ENCODE data around the gene TOR3A.

The TOR3A gene

DNA sequence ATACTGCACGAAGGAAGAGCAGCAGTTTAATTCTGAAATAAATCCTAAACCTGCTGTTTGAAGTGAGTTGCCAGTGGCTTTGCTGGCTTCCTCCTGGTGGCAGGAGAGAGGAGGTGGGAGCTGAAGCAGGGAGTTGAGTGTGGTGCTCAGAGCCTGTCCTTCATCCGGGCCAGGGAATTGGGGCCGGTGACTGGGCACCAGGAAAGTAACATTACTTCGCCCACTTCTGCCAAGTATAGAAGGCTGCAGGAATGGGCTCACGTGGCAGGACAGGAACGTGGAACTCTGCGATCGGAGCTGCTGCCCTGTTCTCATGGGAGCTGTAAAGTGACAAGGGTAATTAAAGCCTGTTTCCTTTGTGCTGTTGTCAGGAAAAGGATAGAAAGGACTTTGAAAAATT, 8.7 kb downstream of the TOR3A start:
- TF ChIP-seq GATA3 (IDR thresholded peaks at IDR 0.05; ENCODE audit: low read depth, low read length) (no peak), GATA2 (IDR thresholded peaks at IDR 0.05; ENCODE audit: low read depth, low read length) (no peak)

DNA sequence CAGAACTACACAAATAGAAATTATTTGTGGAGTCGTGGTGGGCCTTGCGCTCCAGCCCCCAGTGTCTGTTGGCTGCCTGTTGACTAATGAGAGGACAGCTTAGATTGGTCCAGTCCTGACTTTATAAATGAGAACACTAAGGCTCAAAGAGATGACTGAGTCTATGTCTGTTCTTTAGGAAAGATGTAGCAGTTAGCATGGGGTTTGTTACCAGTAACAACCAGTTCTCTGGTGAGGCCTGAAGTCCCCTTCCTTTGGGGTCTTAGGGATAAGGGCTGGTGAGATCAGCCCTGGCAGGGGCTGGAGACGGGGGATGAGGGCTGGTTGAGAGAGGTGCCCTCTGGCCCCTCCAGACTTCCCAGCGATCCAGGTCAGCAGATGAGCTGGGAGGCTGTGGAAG, 9.1 kb downstream of the TOR3A start:
- TF ChIP-seq GATA2 (IDR thresholded peaks at IDR 0.05; ENCODE audit: low read depth, low read length) (no peak), GATA3 (IDR thresholded peaks at IDR 0.05; ENCODE audit: low read depth, low read length) (no peak)

GRCh38 chr1:179091691-179092165, 9.9 kb downstream of the TOR3A start:
- no peak for TF ChIP-seq GATA3 (IDR thresholded peaks at IDR 0.05; ENCODE audit: low read depth, low read length)
- TF ChIP-seq GATA2 (IDR thresholded peaks at IDR 0.05; ENCODE audit: low read depth, low read length): no peak

DNA sequence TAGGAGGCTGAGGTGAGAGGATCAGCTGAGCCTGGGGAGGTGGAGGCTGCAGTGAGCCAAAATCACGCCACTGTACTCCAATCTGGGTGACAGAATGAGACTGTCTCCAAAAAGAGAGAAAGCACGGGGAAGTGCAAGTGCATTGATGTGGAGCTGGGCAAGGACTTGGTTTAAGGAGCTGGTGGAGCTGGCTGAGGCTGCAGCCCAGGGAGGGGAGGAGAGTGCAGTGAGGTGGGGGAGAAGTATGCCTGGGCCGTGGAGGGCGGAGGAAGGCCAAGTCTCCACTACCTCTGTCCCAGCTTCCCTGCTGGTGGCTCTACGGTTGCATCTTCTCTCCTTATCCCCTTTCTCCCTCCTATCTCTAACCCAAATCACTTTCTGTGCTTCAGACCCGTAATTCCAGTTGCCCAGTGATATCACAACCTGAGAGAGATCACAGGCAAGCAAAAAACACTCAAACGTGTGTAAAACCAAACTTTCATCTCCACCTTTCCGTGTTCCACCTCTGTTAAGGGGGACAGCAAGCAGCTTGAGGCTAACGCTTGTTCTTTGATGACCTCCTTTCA, 11.1 kb downstream of the TOR3A start:
- no peak for TF ChIP-seq GATA3 (IDR thresholded peaks at IDR 0.05; ENCODE audit: low read depth, low read length)
- no peak for TF ChIP-seq GATA2 (IDR thresholded peaks at IDR 0.05; ENCODE audit: low read depth, low read length)

DNA sequence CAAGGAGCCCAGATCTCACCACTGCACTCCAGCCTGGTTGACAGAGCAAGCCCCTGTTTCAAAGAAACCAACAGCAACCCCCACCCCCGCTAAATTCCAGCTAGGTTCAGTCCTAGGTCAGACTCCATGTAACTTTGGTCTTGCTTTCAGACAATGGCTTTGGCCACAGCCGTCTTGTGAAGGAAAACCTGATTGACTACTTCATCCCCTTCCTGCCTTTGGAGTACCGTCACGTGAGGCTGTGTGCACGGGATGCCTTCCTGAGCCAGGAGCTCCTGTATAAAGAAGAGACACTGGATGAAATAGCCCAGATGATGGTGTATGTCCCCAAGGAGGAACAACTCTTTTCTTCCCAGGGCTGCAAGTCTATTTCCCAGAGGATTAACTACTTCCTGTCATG, 12.9 kb downstream of the TOR3A start:
- TF ChIP-seq GATA3 (IDR thresholded peaks at IDR 0.05; ENCODE audit: low read depth, low read length) (no peak), GATA2 (IDR thresholded peaks at IDR 0.05; ENCODE audit: low read depth, low read length) (no peak)

- TF ChIP-seq GATA3 (IDR thresholded peaks at IDR 0.05; ENCODE audit: low read depth, low read length) (no peak), GATA2 (IDR thresholded peaks at IDR 0.05; ENCODE audit: low read depth, low read length) (no peak)
Measured at GRCh38 chr1:179095377-179095776, 13.5 kb downstream of the TOR3A start.

DNA sequence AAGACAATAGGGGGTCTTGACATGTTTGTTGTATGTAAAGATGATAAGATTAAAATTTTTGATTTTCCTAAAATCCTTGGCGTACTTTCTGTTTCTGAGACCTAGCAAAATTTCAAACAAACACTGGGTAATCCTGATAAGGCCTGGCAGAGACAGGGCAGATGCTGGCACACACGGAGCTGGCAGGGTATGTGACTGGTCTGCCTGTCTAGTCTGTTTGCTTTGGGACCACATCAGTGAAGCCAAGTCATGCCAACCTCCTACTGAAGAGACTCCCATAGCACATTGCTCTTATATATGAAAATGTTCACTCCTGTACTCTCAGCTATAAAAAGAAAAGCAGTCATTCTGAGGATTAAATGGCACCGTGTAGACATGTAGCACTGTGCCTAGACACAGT, 14.1 kb downstream of the TOR3A start:
- TF ChIP-seq GATA2 (IDR thresholded peaks at IDR 0.05; ENCODE audit: low read depth, low read length): no peak
- TF ChIP-seq GATA3 (IDR thresholded peaks at IDR 0.05; ENCODE audit: low read depth, low read length): no peak

- TF ChIP-seq GATA3 (IDR thresholded peaks at IDR 0.05; ENCODE audit: low read depth, low read length) (no peak), GATA2 (IDR thresholded peaks at IDR 0.05; ENCODE audit: low read depth, low read length) (no peak)
Measured at GRCh38 chr1:179099891-179100290, 18.0 kb downstream of the TOR3A start.

DNA sequence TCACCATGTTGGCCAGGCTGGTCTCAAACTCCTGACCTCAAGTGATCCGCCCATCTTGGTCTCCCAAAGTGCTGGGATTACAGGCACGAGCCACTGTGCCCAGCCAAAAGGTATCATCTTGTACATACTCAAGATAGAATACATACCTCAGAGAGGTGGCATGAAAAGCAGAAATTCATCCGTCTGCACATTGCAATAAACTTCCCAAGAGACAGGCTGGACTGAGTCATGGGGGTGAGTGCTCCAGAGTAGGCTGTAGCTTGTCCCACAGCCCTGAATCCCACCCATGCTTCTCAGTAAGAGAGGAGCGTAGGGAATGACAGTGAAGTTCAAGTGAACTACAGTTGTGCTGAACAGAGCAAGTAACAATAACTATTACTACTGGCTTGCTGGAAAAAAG, 19.7 kb downstream of the TOR3A start:
- TF ChIP-seq GATA3 (IDR thresholded peaks at IDR 0.05; ENCODE audit: low read depth, low read length): no peak
- TF ChIP-seq GATA2 (IDR thresholded peaks at IDR 0.05; ENCODE audit: low read depth, low read length): no peak

DNA sequence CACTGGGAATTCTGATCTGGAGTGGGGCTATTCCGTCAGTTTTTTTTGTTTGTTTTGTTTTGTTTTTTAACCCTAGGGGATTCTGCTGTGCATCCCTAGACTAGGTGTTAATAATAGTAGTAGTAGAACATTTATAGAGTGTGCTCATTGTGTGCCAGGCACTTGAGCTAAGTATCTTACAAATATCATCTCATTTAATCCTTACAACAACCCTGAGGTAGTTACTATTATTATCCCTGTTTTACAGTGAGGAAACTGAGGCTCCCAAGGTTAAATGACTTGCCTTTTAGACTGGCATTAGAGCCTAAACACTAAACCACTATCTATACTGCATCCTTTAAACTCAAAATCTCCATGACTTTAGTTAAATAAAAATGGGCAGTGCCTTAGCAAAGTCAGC, 22.1 kb downstream of the TOR3A start:
- TF ChIP-seq GATA2 (IDR thresholded peaks at IDR 0.05; ENCODE audit: low read depth, low read length) (no peak), GATA3 (IDR thresholded peaks at IDR 0.05; ENCODE audit: low read depth, low read length) (no peak)

GRCh38 chr1:179104611-179105250, 22.9 kb downstream of the TOR3A start:
- no peak for TF ChIP-seq GATA2 (IDR thresholded peaks at IDR 0.05; ENCODE audit: low read depth, low read length)
- no peak for TF ChIP-seq GATA3 (IDR thresholded peaks at IDR 0.05; ENCODE audit: low read depth, low read length)

DNA sequence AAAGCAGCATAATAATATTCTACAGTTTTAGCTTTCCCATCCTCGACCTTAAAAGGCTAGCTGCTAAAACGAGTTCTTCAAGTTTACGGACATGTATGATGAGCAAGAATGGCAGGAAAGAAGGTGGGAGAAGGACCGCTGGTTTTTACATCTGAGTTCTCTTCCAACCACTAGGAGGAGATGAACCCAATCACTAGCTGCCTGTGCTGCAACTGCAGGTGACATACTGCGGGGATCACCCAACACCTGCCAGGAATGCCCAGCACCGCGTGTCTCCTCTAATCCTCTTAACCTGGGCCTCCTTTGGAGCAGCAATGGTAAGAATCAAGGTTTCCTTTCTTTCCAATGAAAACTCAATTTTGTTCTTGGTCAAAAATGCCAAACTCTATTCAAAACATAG, 23.5 kb downstream of the TOR3A start:
- TF ChIP-seq GATA2 (IDR thresholded peaks at IDR 0.05; ENCODE audit: low read depth, low read length) (no peak), GATA3 (IDR thresholded peaks at IDR 0.05; ENCODE audit: low read depth, low read length) (no peak)

DNA sequence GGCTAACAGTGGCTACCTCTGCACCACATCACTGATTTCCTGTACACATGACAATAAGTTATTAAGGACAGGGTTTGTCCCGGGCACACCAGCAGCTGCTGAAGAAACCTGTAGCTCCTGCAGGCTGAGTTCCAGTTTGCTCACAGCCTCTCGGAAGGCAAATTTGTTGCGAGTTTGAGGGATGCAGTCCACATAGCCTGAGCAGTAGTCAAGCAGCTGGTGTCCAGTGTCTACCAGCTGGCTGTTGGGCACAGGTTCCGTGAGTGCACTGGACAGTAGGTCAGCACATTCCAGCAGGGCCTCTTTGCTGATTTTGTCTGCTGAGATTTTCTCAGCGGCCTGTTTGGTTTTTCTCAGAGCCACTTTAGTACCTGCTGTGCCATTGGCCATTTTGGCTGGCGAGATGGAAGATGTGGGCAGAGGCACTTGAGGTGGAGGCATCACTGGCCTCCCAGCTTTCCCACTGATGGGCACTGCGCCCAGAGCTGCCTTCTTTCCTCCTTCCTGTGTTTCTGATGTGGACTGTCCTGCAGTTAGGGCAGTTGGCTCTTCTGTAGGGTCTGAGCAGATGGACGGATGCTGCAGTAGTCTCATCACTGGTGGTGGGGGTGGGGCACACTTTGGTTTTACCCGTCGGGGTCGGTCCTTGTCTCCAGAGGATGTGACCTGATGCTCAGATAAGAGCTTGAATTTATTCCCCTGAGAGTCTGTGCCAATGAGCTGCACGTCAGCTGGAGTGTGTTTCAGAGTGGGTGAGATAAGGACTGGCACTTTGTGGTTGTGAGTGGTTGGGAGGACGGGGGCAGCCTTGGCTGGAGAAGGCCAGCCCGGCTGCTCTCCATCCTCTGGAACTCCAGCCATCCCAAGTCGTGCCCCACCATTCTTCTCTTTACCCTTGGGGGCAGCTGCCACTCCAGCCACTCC, 26.1 kb downstream of the TOR3A start:
- TF ChIP-seq GATA2 (IDR thresholded peaks at IDR 0.05; ENCODE audit: low read depth, low read length) (peak; percentile 96), GATA3 (IDR thresholded peaks at IDR 0.05; ENCODE audit: low read depth, low read length) (peak; percentile 75)

GRCh38 chr1:179108644-179109043, 26.8 kb downstream of the TOR3A start:
- no peak for TF ChIP-seq GATA2 (IDR thresholded peaks at IDR 0.05; ENCODE audit: low read depth, low read length)
- TF ChIP-seq GATA3 (IDR thresholded peaks at IDR 0.05; ENCODE audit: low read depth, low read length): no peak
